ENCODE measurements around the gene JAM2. TPM values are rescaled to one million over a fixed set of nuclear protein-coding genes. Genes with fewer than 3 reads are reported as not detected.

The JAM2 gene
- total and polyA plus RNA-seq, 10 of the 15 experiments (the other 5 are each of a cell fraction or from before 2014, with no cell fraction given): 2.1 to 30.4 (median 8.6) TPM

GRCh38 chr21:25759573-25759972 lies 120.5 kb downstream of the JAM2 start:
- Histone ChIP-seq H4K20me1 (ENCODE audit: control insufficient read depth, insufficient read depth) (no peaks in the 10 kb centered on the region), H2AFZ (ENCODE audit: control insufficient read depth, low read depth, low read length) (no peak overlapping the region), H3K9me3 (replicated peaks; ENCODE audit: control insufficient read depth, insufficient read depth, low read length) (no peaks in the 10 kb centered on the region), H3K27me3 (replicated peaks in 1 of 2; ENCODE audit: control insufficient read depth in 2 of 2, insufficient read depth in 2 of 2, low read length in 1 of 2) (no peaks in the 10 kb centered on the region), H3K4me2 (ENCODE audit: control insufficient read depth, insufficient read depth) (no peak overlapping the region), H3K27ac (ENCODE audit: control insufficient read depth, insufficient read depth) (no peak overlapping the region), H3K79me2 (ENCODE audit: control insufficient read depth, insufficient read depth, low read length) (no peaks in the 10 kb centered on the region), H3K36me3 (ENCODE audit: control insufficient read depth in 2 of 2, insufficient read depth in 2 of 2, low read length in 1 of 2) (peaks cover 3 to 23% of the 10 kb centered on the region in 2 experiments), H3K9ac (ENCODE audit: control insufficient read depth, insufficient read depth, low read length) (no peak overlapping the region), H3K4me3 (no peak overlapping the region), H3K4me1 (ENCODE audit: control insufficient read depth, insufficient read depth, low read length) (peaks cover 5% of the 10 kb centered on the region)
- ChIA-PET RAD21 (ENCODE audit: unreplicated experiment) (no interaction called here), POLR2A (no interaction called here), SMC1A (ENCODE audit: uncharacterized antibody, unreplicated experiment) (interaction anchor here (1.1 kb wide), 1 partner anchor 16 kb away, joined by 3 read pairs; no protein-coding TSS in a partner anchor), CTCF (interaction anchor here (0.9 kb wide), 1 partner anchor 31 kb away, joined by 3 read pairs; no protein-coding TSS in a partner anchor)
- no TSS peak for BruUV-seq (replicated peaks)
- TF ChIP-seq ELK1 (IDR thresholded peaks at IDR 0.05; ENCODE audit: low read depth, low read length): no peak
- TF ChIP-seq NR2C1 (IDR thresholded peaks at IDR 0.05): no peak
- no peak for TF ChIP-seq POLR2AphosphoS2 (IDR thresholded peaks at IDR 0.05; ENCODE audit: low read depth, low read length)
- in situ Hi-C loops (cut with MboI) (no loop called here), intact Hi-C loops (cut with micrococcal nuclease; ENCODE audit: unreplicated experiment) (no loop called here)
- 0% methylated on average over 1 of the region's 1 CpG for WGBS (ENCODE audit: insufficient coverage, insufficient replicate concordance, low lambda C conversion rate, missing lambda C conversion rate)
- DNase-seq (ENCODE audit: low read depth, low spot score) (no peak), FAIRE-seq (no peak), ATAC-seq (no peak)

- RAD21 ChIA-PET (ENCODE audit: unreplicated experiment): no interaction called here
- DNase-seq (ENCODE audit: low read depth, low spot score): no peak
- no peak overlapping the region for H3K4me2 ChIP-seq (ENCODE audit: control insufficient read depth, insufficient read depth)
- H3K27ac ChIP-seq (ENCODE audit: control insufficient read depth, insufficient read depth): no peak overlapping the region
- in situ Hi-C loops (cut with MboI) (no loop called here), intact Hi-C loops (cut with micrococcal nuclease; ENCODE audit: unreplicated experiment) (no loop called here)
- ATAC-seq: no peak
- no peaks in the 10 kb centered on the region for H4K20me1 ChIP-seq (ENCODE audit: control insufficient read depth, insufficient read depth)
- CTCF ChIA-PET: no interaction called here
- no peak for FAIRE-seq
- no peaks in the 10 kb centered on the region for H3K79me2 ChIP-seq (ENCODE audit: control insufficient read depth, insufficient read depth, low read length)
- H3K4me3 ChIP-seq: no peak overlapping the region
- H2AFZ ChIP-seq (ENCODE audit: control insufficient read depth, low read depth, low read length): no peak overlapping the region
- no peaks in the 10 kb centered on the region for H3K9me3 ChIP-seq (replicated peaks; ENCODE audit: control insufficient read depth, insufficient read depth, low read length)
- peaks cover 3 to 25% of the 10 kb centered on the region in 2 experiments for H3K36me3 ChIP-seq (ENCODE audit: control insufficient read depth in 2 of 2, insufficient read depth in 2 of 2, low read length in 1 of 2)
- H3K27me3 ChIP-seq (replicated peaks in 1 of 2; ENCODE audit: control insufficient read depth in 2 of 2, insufficient read depth in 2 of 2, low read length in 1 of 2): no peaks in the 10 kb centered on the region
- SMC1A ChIA-PET (ENCODE audit: uncharacterized antibody, unreplicated experiment): interaction anchor here (1.1 kb wide), 1 partner anchor 16 kb away, joined by 3 read pairs; no protein-coding TSS in a partner anchor
- peaks cover 5% of the 10 kb centered on the region for H3K4me1 ChIP-seq (ENCODE audit: control insufficient read depth, insufficient read depth, low read length)
- 68% methylated on average over 3 of the region's 3 CpGs for WGBS (ENCODE audit: insufficient coverage, insufficient replicate concordance, low lambda C conversion rate, missing lambda C conversion rate)
- POLR2A ChIA-PET: no interaction called here
- TF ChIP-seq SREBF1 (IDR thresholded peaks at IDR 0.05; ENCODE audit: low read length) (no peak), CREB1 (IDR thresholded peaks at IDR 0.05; ENCODE audit: low read depth) (no peak), CHD1 (IDR thresholded peaks at IDR 0.05; ENCODE audit: low read depth, low read length) (no peak), HDGF (IDR thresholded peaks at IDR 0.05) (no peak), BMI1 (IDR thresholded peaks at IDR 0.05; ENCODE audit: borderline replicate concordance) (no peak), E2F4 (IDR thresholded peaks at IDR 0.05; ENCODE audit: low read depth, low read length) (no peak), PAX8 (IDR thresholded peaks at IDR 0.05) (no peak)
- no peak overlapping the region for H3K9ac ChIP-seq (ENCODE audit: control insufficient read depth, insufficient read depth, low read length)
- BruUV-seq (replicated peaks): no TSS peak
These were observed 121.0 kb downstream of the JAM2 start for GRCh38 chr21:25760061-25760460.
